AG04450 (cell line): Measurements from ENCODE around the gene DIAPH3. TPM values are rescaled to one million over a fixed set of nuclear protein-coding genes. Genes with fewer than 3 reads are reported as not detected.
"Not testable (repeated sequence)": the region's sequence is repeated elsewhere in the genome, so short reads cannot be mapped to it uniquely, and the experiment has no call there.

Experiments
- CTCF ChIA-PET: fragments of 300-600, 350-600 bp; formaldehyde crosslinking; extraction: SDS; loops from one replicate; lab custom pipeline; 2022; ENCODE audit warnings: antibody characterized with exemption, inconsistent platforms; lab: Charles Lee
- POLR2A ChIA-PET: fragments of 350-600 bp; formaldehyde crosslinking; extraction: SDS; loops from one replicate; lab custom pipeline; 2021; ENCODE audit warnings: antibody characterized with exemption, inconsistent platforms; lab: Yijun Ruan, JAX
- DNase-seq: peaks from one replicate; pipeline ENCODE4 v3.0.0-alpha.2; 2011; ENCODE audit warnings: low read depth, low spot score
- H3K27ac ChIP-seq: one replicate; pipeline ENCODE4 v1.5.1; 2012; ENCODE audit warnings: low read depth, low read length, control low read depth
- H3K27me3 ChIP-seq: one replicate; pipeline ENCODE4 v1.6.0; 2012; ENCODE audit warnings: low read length; ENCODE audit not compliant: control insufficient read depth, insufficient read depth
- H3K4me3 ChIP-seq: 2 replicates; pipeline ENCODE4 v1.5.1; 2011; ENCODE audit warnings: mild to moderate bottlenecking, low read depth, low read length, control low read depth
- H3K9me3 ChIP-seq: 2 replicates; pipeline ENCODE4 v1.5.1; 2012; ENCODE audit warnings: low read length; ENCODE audit not compliant: control insufficient read depth, insufficient read depth
- polyA minus RNA-seq: library from RNA; depleted of rRNA, polyadenylated mRNA; stranded (reverse); fragments of >200 nt; gene quantifications from 2 replicates; pipeline ENCODE4 v1.2.3, GENCODE V29; 2011; rRNA and poly(A)+ RNA removed
- polyA plus RNA-seq: library from polyadenylated mRNA; depleted of rRNA; stranded (reverse); fragments of >200 nt; gene quantifications from 2 replicates; pipeline ENCODE4 v1.2.3, GENCODE V29; 2011; rRNA removed
- TF ChIP-seq, protein P1 (sequence below): IDR thresholded peaks from 2 replicates; pipeline ENCODE4 v1.5.1; 2011; ENCODE audit warnings: low read depth, low read length, control low read depth, inconsistent platforms

Gene DIAPH3
- polyA plus RNA-seq, result 6.7 and 11.7 TPM in 2 replicates
- polyA minus RNA-seq, result 10.0 and 18.4 TPM in 2 replicates

- Histone ChIP-seq H3K9me3 (no peaks in the 10 kb centered on the region), H3K27ac (peak within 1 kb of the TSS; percentile 93), H3K27me3 (no peaks in the 10 kb centered on the region), H3K4me3 (peak within 1 kb of the TSS; percentile 88)
- ChIA-PET CTCF (interaction anchor here (1.4 kb wide), 1 partner anchor 389 kb away, joined by 3 read pairs; no protein-coding TSS in a partner anchor), POLR2A (interaction anchor here (0.6 kb wide), 1 partner anchor 37 kb away, joined by 3 read pairs; no protein-coding TSS in a partner anchor)
- TF ChIP-seq, protein P1, sequence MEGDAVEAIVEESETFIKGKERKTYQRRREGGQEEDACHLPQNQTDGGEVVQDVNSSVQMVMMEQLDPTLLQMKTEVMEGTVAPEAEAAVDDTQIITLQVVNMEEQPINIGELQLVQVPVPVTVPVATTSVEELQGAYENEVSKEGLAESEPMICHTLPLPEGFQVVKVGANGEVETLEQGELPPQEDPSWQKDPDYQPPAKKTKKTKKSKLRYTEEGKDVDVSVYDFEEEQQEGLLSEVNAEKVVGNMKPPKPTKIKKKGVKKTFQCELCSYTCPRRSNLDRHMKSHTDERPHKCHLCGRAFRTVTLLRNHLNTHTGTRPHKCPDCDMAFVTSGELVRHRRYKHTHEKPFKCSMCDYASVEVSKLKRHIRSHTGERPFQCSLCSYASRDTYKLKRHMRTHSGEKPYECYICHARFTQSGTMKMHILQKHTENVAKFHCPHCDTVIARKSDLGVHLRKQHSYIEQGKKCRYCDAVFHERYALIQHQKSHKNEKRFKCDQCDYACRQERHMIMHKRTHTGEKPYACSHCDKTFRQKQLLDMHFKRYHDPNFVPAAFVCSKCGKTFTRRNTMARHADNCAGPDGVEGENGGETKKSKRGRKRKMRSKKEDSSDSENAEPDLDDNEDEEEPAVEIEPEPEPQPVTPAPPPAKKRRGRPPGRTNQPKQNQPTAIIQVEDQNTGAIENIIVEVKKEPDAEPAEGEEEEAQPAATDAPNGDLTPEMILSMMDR, result no peak
- peak; percentile 89 for DNase-seq
Measured at GRCh38 chr13:60163478-60164233, at the start of gene DIAPH3. TSS of gene DIAPH3 (minus strand) at chr13:60163928. CDS start at chr13:60163766, 162 bp downstream.

DNA sequence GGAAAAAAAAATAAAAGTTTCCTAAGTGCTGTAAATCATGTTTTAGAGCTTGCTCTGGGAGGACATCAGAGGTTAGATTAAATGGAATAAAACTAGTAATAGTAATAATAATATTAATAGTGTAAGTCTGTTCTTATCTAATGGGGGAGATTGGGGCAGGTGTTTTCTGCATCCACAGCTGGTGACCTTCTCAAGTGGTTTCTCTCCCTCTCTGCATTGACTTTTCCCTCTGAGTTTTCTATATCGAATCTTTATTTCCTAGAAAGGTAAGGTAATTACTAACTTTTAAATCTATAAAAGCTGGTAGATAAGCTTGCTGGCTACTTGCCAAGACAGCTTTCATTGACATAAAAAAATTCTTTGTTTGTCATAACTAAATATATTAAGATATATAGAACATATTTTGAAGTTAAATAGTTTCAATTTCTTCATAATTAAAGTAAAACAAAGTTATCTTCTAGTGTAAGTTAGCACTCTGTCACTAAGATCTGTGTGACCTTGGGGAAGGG is 49.6 kb upstream of the DIAPH3 start:
- Histone ChIP-seq H3K27me3 (no peaks in the 10 kb centered on the region), H3K4me3 (no peak overlapping the region), H3K9me3 (no peaks in the 10 kb centered on the region), H3K27ac (no peak overlapping the region)
- ChIA-PET POLR2A (no interaction called here), CTCF (no interaction called here)
- TF ChIP-seq, protein P1, result no peak
- DNase-seq, result no peak

- ChIA-PET CTCF (no interaction called here), POLR2A (no interaction called here)
- no peak for DNase-seq
- H3K4me3 ChIP-seq, result no peak overlapping the region
- H3K27me3 ChIP-seq, result peaks cover 2% of the 10 kb centered on the region
- H3K27ac ChIP-seq, result no peak overlapping the region
- TF ChIP-seq, protein P1, result no peak
- H3K9me3 ChIP-seq, result no peaks in the 10 kb centered on the region
Measured at GRCh38 chr13:60211548-60211947, 47.8 kb upstream of the DIAPH3 start.

GRCh38 chr13:60210510-60211330 is 47.0 kb upstream of the DIAPH3 start:
- H3K27me3 ChIP-seq, result peaks cover 2% of the 10 kb centered on the region
- no peaks in the 10 kb centered on the region for H3K9me3 ChIP-seq
- no peak for DNase-seq
- H3K4me3 ChIP-seq, result no peak overlapping the region
- TF ChIP-seq, protein P1, result no peak
- ChIA-PET POLR2A (no interaction called here), CTCF (no interaction called here)
- no peak overlapping the region for H3K27ac ChIP-seq

- H3K9me3 ChIP-seq, CTCF ChIA-PET, POLR2A ChIA-PET: not testable (repeated sequence)
Measured at GRCh38 chr13:60205499-60205898, 41.8 kb upstream of the DIAPH3 start.

More at GRCh38 chr13:60205499-60205898, 41.8 kb upstream of the DIAPH3 start:
- H3K4me3 ChIP-seq, H3K27ac ChIP-seq, H3K27me3 ChIP-seq, DNase-seq: not testable (repeated sequence)
